Myocyte (in vitro differentiated cells): Measurements from ENCODE around the gene MEIKIN. TPM values are rescaled to one million over a fixed set of nuclear protein-coding genes. Genes with fewer than 3 reads are reported as not detected.

Source experiments
- DNase-seq: peaks from one replicate; pipeline ENCODE4 v3.0.0-alpha.2; 2012; ENCODE audit warnings: low read depth
- total RNA-seq: library from RNA; depleted of rRNA; stranded (reverse); fragments of >200 nt; gene quantifications from 2 replicates; pipeline ENCODE4 v1.2.3, GENCODE V29; 2014

The MEIKIN gene
- total RNA-seq, 1 donor from 2014 or later, result not detected

GRCh38 chr5:131774652-131775367, 170.7 kb downstream of the MEIKIN start:
- DNase-seq, result peak; percentile 36

GRCh38 chr5:131773805-131774204, 171.7 kb downstream of the MEIKIN start:
- no peak for DNase-seq

GRCh38 chr5:131771692-131772091, 173.8 kb downstream of the MEIKIN start:
- DNase-seq, result no peak

- DNase-seq, result no peak
Measured at GRCh38 chr5:131769961-131770360, 175.5 kb downstream of the MEIKIN start.

- peak; percentile 24 for DNase-seq
Measured at GRCh38 chr5:131769336-131769735, 176.1 kb downstream of the MEIKIN start.

GRCh38 chr5:131767891-131768290, 177.6 kb downstream of the MEIKIN start:
- no peak for DNase-seq

- no peak for DNase-seq
Measured at GRCh38 chr5:131766689-131767088, 178.8 kb downstream of the MEIKIN start.

GRCh38 chr5:131765261-131765660, 180.2 kb downstream of the MEIKIN start:
- DNase-seq, result no peak

GRCh38 chr5:131763968-131764367, 181.5 kb downstream of the MEIKIN start:
- DNase-seq, result no peak

- DNase-seq, result no peak
Measured at GRCh38 chr5:131760793-131761192, 184.7 kb downstream of the MEIKIN start.

- no peak for DNase-seq
Measured at GRCh38 chr5:131759704-131760103, 185.8 kb downstream of the MEIKIN start.

- DNase-seq, result peak; percentile 46
Measured at GRCh38 chr5:131758520-131758900, 187.0 kb downstream of the MEIKIN start.

GRCh38 chr5:131757830-131758519, 187.5 kb downstream of the MEIKIN start:
- DNase-seq, result no peak

Other genes with a start within 250 kb of the MEIKIN start
- gene FNIP1, start 148.6 kb downstream of the MEIKIN start, total RNA-seq, result 53.9 and 77.2 TPM in 2 replicates
- 0.31 and 1.3 TPM in 2 replicates for gene ACSL6, start 66.0 kb upstream of the MEIKIN start, total RNA-seq
- gene IL3, start 115.0 kb upstream of the MEIKIN start, total RNA-seq, result not detected in 2 replicates
- gene CSF2, start 128.1 kb upstream of the MEIKIN start, total RNA-seq, result not detected in 2 replicates